Head of caudate nucleus (tissue), 42 donors: ENCODE data around the gene ANXA3.
"Not testable (repeated sequence)": the region's sequence is repeated elsewhere in the genome, so short reads cannot be mapped to it uniquely, and the experiment has no call there.

Source experiments
- DNase-seq, 42 donors: peaks; one replicate each; pipeline versions ENCODE4 v3.0.0 to v3.0.0-alpha.2; 2020 to 2021; ENCODE audit warnings: mixed read lengths in 7 of 42
- intact Hi-C: fragments of 100-400 bp; cut with DNase I; formaldehyde crosslinking; loops from one replicate; pipeline ENCODE4 v1.15.0; 2022

ANXA3 gene

GRCh38 chr4:78534286-78534955 lies 17.1 kb upstream of the ANXA3 start:
- intact Hi-C loops = no loop called here
- no peak for DNase-seq

GRCh38 chr4:78542373-78542772 lies 9.2 kb upstream of the ANXA3 start:
- intact Hi-C loops = no loop called here
- DNase-seq = no peak

- peak in 2 of 42 donors; percentile 7 to 42 for DNase-seq
- intact Hi-C loops = no loop called here
Observed at GRCh38 chr4:78543424-78544125, 8.0 kb upstream of the ANXA3 start.

- intact Hi-C loops = no loop called here
- no peak for DNase-seq
Observed at GRCh38 chr4:78544678-78545077, 6.9 kb upstream of the ANXA3 start.

- no peak for DNase-seq
- intact Hi-C loops = no loop called here
Observed at GRCh38 chr4:78545275-78546246, 6.0 kb upstream of the ANXA3 start.

- DNase-seq, intact Hi-C loops: not testable (repeated sequence)
Observed at GRCh38 chr4:78547899-78548298, 3.7 kb upstream of the ANXA3 start.

- DNase-seq, intact Hi-C loops: not testable (repeated sequence)
Observed at GRCh38 chr4:78548889-78549288, 2.7 kb upstream of the ANXA3 start.

GRCh38 chr4:78552389-78553042 lies 946 bp downstream of the ANXA3 start:
- no peak for DNase-seq

GRCh38 chr4:78553043-78553396 lies 1.4 kb downstream of the ANXA3 start:
- DNase-seq = no peak
- intact Hi-C loops = no loop called here

More at GRCh38 chr4:78552389-78553042, 946 bp downstream of the ANXA3 start:
- intact Hi-C loops = no loop called here

GRCh38 chr4:78553529-78554060 lies 2.0 kb downstream of the ANXA3 start:
- DNase-seq = no peak
- intact Hi-C loops = no loop called here

- intact Hi-C loops = no loop called here
- DNase-seq = no peak
Observed at GRCh38 chr4:78556665-78557064, 5.1 kb downstream of the ANXA3 start.

- DNase-seq = no peak
- intact Hi-C loops = no loop called here
Observed at GRCh38 chr4:78557841-78558240, 6.3 kb downstream of the ANXA3 start.

- DNase-seq = no peak
Observed at GRCh38 chr4:78558410-78558809, 6.8 kb downstream of the ANXA3 start.

GRCh38 chr4:78560296-78560963 lies 8.9 kb downstream of the ANXA3 start:
- intact Hi-C loops = no loop called here
- no peak for DNase-seq

More at GRCh38 chr4:78558410-78558809, 6.8 kb downstream of the ANXA3 start:
- intact Hi-C loops = no loop called here

- no peak for DNase-seq
Observed at GRCh38 chr4:78561677-78562076, 10.1 kb downstream of the ANXA3 start.

GRCh38 chr4:78562687-78563086 lies 11.1 kb downstream of the ANXA3 start:
- intact Hi-C loops = no loop called here
- DNase-seq = no peak

More at GRCh38 chr4:78561677-78562076, 10.1 kb downstream of the ANXA3 start:
- intact Hi-C loops = no loop called here

- intact Hi-C loops = no loop called here
- no peak for DNase-seq
Observed at GRCh38 chr4:78565971-78566372, 14.4 kb downstream of the ANXA3 start.

GRCh38 chr4:78566834-78567499 lies 15.4 kb downstream of the ANXA3 start:
- intact Hi-C loops = no loop called here
- DNase-seq = no peak
